ENCODE data around the gene SSR3. TPM values are rescaled to one million over a fixed set of nuclear protein-coding genes. Genes with fewer than 3 reads are reported as not detected.
"Not testable (repeated sequence)": the region's sequence is repeated elsewhere in the genome, so short reads cannot be mapped to it uniquely, and the experiment has no call there.

The SSR3 gene
- total RNA-seq, 6 experiments from 2014 or later = 622 to 815 (median 721) TPM

DNA sequence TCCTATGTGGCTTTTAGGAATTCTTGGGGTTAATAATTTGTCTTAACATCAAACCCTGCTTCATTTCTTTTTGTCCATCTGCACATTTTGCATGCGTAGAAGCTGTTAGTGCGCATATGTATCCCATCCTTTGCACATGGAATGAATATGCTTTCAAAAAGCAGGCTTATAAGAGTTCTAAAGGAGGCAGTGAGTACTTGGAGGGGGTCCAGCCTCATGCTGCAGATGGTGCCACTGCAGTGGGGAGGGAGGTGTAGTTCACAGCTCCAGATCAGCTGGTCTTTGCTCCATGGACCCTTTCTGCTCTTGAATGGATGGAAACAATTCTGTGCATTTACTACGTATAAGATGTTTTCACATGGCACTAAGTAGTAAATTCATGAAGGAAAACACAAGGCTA lies 20.7 kb upstream of the SSR3 start:
- H3K9me3 Mint-ChIP-seq = no peaks in the 10 kb centered on the region
- H3K27ac Mint-ChIP-seq = no peak overlapping the region
- H3K36me3 Mint-ChIP-seq (ENCODE audit: low read depth) = no peaks in the 10 kb centered on the region
- DNase-seq = no peak
- H3K4me1 Mint-ChIP-seq (ENCODE audit: low read depth) = no peaks in the 10 kb centered on the region
- H3K27me3 Mint-ChIP-seq (ENCODE audit: insufficient read depth) = peaks cover 5% of the 10 kb centered on the region
- no peak overlapping the region for H3K4me3 Mint-ChIP-seq
- TF ChIP-seq, protein P1, sequence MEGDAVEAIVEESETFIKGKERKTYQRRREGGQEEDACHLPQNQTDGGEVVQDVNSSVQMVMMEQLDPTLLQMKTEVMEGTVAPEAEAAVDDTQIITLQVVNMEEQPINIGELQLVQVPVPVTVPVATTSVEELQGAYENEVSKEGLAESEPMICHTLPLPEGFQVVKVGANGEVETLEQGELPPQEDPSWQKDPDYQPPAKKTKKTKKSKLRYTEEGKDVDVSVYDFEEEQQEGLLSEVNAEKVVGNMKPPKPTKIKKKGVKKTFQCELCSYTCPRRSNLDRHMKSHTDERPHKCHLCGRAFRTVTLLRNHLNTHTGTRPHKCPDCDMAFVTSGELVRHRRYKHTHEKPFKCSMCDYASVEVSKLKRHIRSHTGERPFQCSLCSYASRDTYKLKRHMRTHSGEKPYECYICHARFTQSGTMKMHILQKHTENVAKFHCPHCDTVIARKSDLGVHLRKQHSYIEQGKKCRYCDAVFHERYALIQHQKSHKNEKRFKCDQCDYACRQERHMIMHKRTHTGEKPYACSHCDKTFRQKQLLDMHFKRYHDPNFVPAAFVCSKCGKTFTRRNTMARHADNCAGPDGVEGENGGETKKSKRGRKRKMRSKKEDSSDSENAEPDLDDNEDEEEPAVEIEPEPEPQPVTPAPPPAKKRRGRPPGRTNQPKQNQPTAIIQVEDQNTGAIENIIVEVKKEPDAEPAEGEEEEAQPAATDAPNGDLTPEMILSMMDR (IDR thresholded peaks at IDR 0.05) = no peak

DNA sequence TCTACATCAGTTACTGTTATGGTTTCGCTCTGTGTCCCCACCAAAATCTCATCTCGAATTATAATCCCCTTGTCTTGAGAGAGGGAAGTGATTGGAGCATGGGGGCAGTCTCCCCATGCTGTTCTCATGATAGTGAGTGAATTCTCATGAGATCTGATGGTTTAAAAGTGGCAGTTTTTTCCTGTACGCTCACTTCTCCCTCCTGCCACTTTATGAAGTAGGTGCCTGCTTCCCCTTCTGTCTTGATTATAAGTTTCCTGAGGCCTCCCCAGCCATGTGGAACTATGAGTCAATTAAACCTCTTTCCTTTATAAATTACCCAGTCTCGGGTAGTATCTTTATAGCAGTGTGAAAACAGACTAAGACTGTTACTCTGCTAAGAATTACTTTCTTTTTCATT lies 15.0 kb upstream of the SSR3 start:
- not testable (repeated sequence) for DNase-seq; H3K36me3 Mint-ChIP-seq (ENCODE audit: low read depth); H3K27ac Mint-ChIP-seq; H3K9me3 Mint-ChIP-seq; H3K4me3 Mint-ChIP-seq; H3K4me1 Mint-ChIP-seq (ENCODE audit: low read depth); H3K27me3 Mint-ChIP-seq (ENCODE audit: insufficient read depth)

DNA sequence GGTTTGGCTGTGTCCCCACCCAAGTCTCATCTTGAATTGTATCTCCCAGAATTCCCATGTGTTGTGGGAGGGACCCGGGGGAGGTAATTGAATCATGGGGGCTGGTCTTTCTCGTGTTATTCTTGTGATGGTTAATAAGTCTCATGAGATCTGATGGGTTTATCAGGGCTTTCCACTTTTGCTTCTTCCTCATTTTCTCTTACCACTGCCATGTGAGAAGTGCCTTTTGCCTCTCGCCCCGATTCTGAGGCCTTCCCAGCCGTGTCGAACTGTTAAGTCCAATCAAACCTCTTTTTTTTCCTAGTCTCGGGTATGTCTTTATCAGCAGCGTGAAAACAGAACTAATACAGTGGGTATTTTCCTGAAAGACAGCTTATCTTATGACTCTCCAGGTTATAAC lies 14.1 kb upstream of the SSR3 start:
- H3K4me1 Mint-ChIP-seq (ENCODE audit: low read depth); H3K27me3 Mint-ChIP-seq (ENCODE audit: insufficient read depth); H3K4me3 Mint-ChIP-seq; H3K9me3 Mint-ChIP-seq; DNase-seq; H3K27ac Mint-ChIP-seq; H3K36me3 Mint-ChIP-seq (ENCODE audit: low read depth): not testable (repeated sequence)

GRCh38 chr3:156563900-156564682 lies 9.2 kb upstream of the SSR3 start:
- Mint-ChIP-seq H3K27me3 (ENCODE audit: insufficient read depth) (no peaks in the 10 kb centered on the region; the same call in 1 of the 2 replicates), H3K9me3 (no peaks in the 10 kb centered on the region), H3K36me3 (ENCODE audit: low read depth) (no peaks in the 10 kb centered on the region), H3K4me3 (no peak overlapping the region), H3K27ac (no peak overlapping the region), H3K4me1 (ENCODE audit: low read depth) (peaks cover 17% of the 10 kb centered on the region)
- TF ChIP-seq, protein P1 (IDR thresholded peaks at IDR 0.05) = no peak
- no peak for DNase-seq

DNA sequence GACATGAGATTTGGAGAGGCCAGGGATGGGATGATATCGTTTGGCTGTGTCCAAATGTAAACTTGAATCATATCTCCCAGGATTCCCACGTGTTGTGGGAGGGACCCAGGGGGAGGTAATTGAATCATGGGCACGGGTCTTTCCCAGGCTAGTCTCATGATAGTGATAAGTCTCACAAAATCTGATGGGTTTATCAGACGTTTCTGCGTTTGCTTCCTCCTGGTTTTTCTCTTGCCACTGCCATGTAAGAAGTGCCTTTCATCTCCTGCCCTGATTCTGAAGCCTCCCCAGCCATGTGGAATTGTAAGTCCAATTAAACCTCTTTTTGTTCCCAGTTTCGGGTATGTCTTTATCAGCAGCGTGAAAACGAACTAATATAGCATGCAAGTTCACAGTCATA lies 7.6 kb upstream of the SSR3 start:
- not testable (repeated sequence) for H3K27ac Mint-ChIP-seq; H3K27me3 Mint-ChIP-seq (ENCODE audit: insufficient read depth); H3K36me3 Mint-ChIP-seq (ENCODE audit: low read depth); H3K4me3 Mint-ChIP-seq; H3K9me3 Mint-ChIP-seq; DNase-seq
- peaks cover 24% of the 10 kb centered on the region for H3K4me1 Mint-ChIP-seq (ENCODE audit: low read depth)

- TF ChIP-seq, protein P1 (IDR thresholded peaks at IDR 0.05) = no peak
- Mint-ChIP-seq H3K9me3 (no peaks in the 10 kb centered on the region), H3K4me3 (no peak overlapping the region), H3K27me3 (ENCODE audit: insufficient read depth) (no peaks in the 10 kb centered on the region; the same call in 1 of the 2 replicates), H3K27ac (no peak overlapping the region), H3K36me3 (ENCODE audit: low read depth) (no peaks in the 10 kb centered on the region), H3K4me1 (ENCODE audit: low read depth) (peaks cover 24% of the 10 kb centered on the region)
- no peak for DNase-seq
Observed at GRCh38 chr3:156561533-156561932, 6.6 kb upstream of the SSR3 start.

GRCh38 chr3:156559321-156559720 lies 4.4 kb upstream of the SSR3 start:
- H3K4me1 Mint-ChIP-seq (ENCODE audit: low read depth) = peaks cover 31% of the 10 kb centered on the region
- peaks cover 2% of the 10 kb centered on the region for H3K36me3 Mint-ChIP-seq (ENCODE audit: low read depth)
- H3K27me3 Mint-ChIP-seq (ENCODE audit: insufficient read depth) = no peaks in the 10 kb centered on the region; the same call in 1 of the 2 replicates
- H3K4me3 Mint-ChIP-seq = no peak overlapping the region
- TF ChIP-seq, protein P1 (IDR thresholded peaks at IDR 0.05) = no peak
- H3K27ac Mint-ChIP-seq = no peak overlapping the region
- DNase-seq = no peak
- no peaks in the 10 kb centered on the region for H3K9me3 Mint-ChIP-seq
